ENCODE data around the gene ATP2C1.

ATP2C1 gene

DNA sequence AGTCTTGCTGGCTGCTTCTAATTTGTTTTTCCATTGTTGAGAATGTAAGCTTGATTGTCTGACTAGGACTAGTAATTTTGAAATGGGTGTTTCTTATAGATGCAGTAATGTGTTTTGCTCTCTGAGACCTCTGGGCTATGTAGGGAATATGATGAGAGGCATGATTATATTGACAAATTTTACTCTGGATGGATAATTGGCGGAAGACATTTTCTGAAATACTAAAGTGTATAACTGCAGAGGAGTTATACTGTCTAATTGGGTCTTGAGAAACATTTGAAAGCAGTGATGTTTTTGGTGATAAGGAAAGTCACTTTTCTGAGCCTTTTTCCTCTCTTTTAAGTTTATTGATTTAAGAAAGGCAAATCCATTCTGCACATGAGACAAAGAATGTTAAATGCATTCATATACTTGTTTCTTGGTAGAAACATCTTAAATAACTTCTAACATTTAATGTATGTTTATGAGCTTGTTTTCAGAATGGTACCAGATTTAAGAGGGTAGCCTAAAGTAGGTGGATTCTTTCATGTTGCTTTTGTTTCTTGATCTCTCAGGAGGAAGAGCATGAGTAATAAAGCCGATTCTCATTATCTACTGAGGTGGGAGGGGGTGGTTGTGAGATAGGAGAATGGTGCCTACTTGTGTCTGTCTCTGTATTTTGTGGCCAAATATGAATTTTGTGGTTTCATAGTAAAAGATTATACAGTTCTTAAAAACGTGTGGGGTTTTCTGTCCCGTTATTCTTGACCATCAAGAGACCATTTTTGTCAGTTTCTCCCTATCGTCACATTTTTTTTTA is 2.0 kb downstream of the ATP2C1 start:
- peak; percentile 24 for DNase-seq

DNA sequence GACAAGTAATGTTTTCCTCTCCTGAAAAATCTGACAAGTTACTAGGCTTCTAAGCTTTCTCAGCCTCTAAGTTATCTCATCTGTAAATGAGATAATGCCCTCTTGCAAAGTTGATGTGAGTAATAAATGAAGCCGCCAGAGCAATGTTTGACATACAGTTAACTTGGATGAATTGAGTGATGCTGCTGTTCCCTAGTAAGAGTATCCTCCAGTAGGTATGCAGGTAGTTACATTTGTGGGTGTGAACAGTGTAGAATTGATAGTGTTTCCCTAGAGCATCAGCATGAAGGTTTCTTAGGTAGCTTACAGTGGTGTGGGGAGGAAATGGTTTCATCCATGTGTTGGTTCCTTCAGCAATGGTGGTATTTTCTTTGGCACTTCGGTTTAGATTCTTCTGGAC is 3.4 kb downstream of the ATP2C1 start:
- DNase-seq, result no peak

- no peak for DNase-seq
Measured at GRCh38 chr3:130900959-130901358, 7.1 kb downstream of the ATP2C1 start.

DNA sequence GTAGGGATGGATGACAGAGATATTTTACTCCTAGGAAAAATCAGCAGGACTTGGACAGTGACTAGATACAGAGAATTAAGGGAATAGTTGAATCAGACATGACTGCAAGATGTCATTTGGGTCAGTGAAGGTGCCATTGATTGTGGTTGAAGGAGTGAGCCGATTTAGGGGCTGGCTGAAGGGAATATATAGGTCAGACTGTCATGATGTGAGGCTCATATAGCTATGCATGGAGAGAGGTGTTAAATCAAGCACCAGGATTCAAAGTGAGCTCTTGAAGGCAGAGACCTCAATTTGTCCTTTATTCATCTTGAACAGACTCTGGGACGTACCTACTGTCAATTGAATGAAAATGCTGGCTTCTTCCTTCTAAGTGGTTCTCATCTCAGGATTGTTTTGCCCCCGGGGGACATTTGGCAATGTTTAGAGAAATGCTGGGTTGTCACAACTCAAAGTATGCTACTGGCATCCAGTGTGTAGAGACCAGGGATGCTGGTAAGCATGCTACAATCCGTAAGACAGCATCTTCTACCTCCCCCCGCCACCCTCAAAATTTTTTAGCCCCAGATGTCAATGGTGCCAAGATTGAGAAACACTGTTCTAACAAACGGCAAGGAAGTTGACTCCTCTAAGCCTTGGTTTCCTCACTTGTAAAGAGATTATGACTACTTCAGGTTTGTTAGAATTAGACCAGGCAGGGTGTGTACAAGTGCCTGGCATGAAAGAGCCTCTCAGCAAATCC is 7.8 kb downstream of the ATP2C1 start:
- no peak for DNase-seq

- no peak for DNase-seq
Measured at GRCh38 chr3:130903412-130903908, 9.6 kb downstream of the ATP2C1 start.

DNA sequence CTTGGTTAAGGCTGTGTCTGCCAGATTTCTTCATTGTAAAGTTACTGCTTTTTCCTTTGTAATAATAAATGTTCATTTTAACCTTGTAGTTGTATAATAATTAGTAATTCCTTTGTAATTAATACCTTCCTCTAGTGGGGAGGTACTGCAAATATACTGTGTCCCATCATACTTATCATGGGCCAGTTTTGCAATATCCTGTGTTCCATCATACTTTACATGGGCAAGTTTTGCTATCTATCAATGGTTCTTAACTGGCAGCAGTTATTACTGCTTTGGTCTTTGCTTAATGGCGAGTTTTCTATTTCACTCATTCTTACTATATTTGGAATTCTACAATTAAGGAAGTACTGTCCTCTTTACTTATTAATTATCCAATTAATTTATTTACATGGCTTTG is 10.6 kb downstream of the ATP2C1 start:
- no peak for DNase-seq

DNA sequence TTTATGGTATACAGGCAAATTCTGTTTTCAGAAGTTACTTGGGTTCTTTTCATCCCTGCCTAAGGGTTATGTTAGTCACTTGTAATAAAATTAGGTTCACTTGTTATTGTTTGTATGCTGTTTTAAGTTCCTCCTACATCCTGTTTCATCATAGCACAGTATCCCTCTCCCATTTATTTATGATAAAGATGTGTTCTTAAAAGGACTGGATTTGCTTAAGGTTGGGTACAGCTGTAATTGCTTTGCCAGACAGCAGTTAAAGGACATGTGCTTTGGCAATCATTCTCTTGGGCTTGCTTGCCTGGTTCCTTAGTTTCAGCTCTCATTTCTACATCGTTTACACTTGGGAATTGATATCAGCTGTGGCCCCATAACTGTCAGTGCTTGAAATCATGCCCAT is 11.7 kb downstream of the ATP2C1 start:
- no peak for DNase-seq

DNA sequence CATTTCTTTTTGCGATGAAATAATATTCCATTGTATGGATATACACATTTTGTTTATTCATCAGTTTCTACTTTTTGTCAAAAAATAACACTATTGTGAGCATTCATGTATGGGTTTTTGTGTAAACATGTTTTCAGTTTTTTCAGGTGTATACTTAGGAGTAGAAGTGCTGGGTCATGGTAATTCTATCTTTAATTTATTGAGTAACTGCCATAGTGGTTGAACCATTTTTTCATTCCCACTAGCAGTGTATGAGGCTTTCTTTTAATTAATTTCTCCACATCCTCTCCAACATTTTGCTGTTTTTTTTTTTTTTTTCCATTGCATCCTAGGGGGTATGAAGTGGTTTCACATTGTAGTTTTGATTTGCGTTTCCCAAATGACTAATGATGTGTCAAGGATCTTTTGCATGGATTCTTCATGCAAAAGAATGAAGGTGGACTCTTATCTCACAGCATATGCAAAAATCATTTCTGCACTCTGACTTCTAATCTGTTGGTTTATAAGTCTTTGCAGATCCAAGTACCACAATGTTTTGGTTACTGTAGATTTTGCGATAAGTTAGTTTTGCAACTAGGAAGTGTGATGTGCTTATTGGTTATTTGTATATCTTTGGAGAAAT is 12.6 kb downstream of the ATP2C1 start:
- no peak for DNase-seq

- DNase-seq, result no peak
Measured at GRCh38 chr3:130907500-130907899, 13.6 kb downstream of the ATP2C1 start.

GRCh38 chr3:130907966-130908365 is 14.1 kb downstream of the ATP2C1 start:
- no peak for DNase-seq

DNA sequence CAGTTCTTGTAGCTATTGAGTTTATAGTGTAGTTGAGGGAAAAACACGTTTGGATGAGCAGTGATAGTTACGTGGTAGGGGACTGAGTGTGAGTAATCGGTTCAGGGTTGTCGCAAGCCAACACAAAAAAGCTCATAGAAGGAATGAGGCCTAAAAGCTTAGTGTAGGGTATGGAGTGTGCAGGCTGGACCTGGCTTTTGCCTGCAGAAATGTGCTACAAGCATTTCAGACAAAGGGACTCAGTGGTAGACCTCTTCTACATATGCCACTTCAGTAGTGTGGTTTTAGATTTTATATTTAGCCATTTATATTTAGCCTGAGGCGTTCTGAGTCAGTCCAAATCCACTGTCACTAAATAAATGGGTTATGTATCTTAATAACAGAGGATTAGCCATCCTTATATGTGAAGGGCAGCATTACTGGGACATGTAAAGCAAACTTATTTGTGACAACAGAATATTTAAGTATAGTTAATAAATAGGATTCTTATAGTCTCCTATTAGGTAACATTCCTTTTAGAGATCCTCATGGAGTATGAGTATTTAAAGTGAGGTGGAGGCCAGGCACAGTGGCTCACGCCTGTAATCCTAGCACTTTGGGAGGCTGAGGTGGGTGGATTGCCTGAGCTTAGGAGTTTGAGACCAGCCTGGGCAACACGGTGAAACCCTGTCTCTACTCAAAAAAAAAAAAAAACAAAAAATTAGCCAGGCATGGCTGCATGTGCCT is 21.8 kb downstream of the ATP2C1 start:
- DNase-seq, result no peak

DNA sequence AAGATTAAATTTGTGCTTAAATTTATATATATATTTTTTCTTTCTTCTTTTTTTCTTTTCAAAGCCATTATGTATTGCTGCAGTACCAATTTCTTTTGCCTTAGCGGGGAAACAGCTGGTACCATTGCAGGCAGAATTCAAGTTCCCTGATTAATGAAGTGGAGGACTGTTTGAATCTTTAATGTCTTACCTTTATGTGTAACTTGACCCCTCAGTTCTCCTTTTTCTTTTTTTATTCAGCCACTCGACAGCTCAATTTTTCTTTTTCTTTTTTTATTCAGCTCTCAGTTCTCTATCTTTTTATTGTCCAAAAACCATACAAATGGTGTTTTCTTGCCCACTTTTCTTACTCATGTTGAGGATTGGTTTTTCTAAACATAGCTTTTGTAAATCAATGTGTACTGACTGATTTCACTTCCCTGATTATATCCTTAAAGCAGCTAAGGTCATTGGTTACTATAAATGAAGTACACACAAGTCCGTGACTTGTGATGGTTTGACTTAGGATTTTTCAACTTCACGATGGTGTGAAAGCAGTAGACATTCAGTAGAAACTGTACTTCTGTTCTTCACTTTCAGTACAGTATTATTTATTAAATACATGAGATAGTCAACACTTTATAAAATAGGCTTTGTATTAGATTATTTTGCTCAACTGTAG is 22.8 kb downstream of the ATP2C1 start:
- no peak for DNase-seq

DNA sequence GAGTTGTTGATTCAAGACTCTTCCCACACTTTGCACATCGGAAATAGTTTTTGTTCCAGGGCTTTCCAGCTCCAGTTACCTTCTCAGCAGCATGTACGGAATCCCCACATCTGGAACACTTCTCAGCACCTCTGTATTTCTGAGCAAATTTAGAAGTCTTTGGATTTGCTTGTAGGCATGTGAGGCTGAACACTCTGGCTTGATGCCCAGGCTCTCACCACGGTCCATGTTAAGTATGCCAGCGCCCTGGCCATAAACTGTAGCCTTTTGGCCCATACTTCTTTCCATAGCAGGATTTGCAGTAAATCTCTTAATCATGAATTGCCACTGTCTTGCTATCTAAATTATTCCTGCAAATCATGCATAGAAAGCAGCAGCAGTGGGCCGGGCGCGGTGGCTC is 24.4 kb downstream of the ATP2C1 start:
- no peak for DNase-seq

GRCh38 chr3:130925628-130926027 is 31.7 kb downstream of the ATP2C1 start:
- peak; percentile 4 for DNase-seq

DNA sequence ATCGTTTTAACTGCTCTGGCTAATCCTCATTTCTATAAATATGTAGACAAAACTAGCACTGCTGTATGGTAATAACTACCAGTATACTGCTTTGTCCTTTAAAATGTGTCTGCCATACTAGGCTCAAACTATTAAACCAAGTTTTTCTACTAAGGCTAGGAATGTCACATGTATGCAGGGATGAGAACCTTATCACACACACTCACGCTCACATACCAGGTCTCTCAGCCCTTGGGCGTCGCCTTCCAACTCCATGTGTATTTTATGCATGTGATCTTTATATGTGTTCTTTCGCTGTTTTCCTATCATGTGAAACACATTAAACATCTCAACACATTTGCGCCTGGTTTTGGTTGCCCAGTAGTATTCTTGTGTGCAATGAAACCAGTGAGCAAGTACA is 32.6 kb downstream of the ATP2C1 start:
- no peak for DNase-seq

DNA sequence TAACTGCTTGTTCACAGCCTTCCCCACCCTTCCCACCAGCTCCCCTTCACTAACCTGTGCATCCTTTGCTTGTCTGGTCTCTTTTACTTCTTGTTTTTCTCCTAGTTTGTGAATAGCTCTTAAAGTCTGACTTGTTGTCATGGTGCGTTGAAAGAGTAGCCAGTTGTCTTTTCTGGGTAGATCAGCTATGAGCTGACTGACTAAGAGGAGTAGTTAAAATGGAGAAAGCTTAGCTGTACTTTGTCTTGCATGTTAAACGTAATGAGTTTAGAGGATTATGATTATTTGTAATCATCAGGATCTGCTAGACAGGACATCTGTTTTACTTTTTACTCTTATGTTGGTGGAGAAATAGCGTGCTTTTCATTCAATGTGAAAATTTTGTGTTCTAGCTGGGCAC is 35.9 kb downstream of the ATP2C1 start:
- DNase-seq, result no peak

DNA sequence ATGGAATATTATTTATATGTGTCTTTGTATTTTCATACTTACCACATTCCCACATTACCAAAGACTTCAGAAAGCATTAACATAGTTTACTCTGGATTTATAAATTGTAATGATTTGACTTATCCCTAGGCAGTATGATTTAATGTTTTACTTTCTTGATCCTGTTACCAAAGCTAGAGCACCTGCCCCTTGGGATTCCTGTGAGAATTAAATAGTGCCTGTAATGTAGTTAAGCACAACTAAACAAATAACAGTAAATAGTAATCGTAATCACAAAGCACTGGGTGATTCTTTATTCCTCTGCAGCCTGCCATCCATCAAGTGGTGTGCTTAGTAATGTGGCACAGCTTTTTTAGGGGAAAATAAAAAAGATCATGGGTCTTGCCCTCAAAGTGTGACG is 39.1 kb downstream of the ATP2C1 start:
- DNase-seq, result no peak

DNA sequence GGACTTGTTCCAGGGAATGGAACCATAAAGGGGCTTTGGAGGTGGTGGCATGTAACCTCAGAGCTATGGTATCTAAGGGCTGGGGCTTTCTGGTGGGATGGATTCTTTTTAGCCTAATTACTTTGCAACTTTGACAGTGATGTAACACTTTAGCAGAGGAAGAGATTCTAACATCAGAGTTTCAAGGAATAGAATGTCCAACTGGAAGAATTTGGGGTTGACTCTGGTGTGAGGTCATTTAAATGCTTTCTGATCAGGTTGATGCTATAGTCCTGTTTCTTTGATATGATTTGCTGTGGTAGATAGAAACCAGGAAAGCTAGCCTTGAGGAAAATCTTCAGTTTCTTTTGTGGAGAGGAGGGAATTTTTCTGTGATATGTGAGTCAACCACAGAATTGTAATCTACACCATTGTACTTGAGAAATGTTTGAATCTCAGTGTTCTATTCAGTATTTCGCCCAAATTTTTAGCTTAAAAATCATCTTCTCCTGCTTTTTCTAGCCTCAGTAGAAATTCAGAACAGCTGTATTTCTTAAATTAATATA is 40.0 kb downstream of the ATP2C1 start:
- DNase-seq, result no peak

- no peak for DNase-seq
Measured at GRCh38 chr3:130934442-130935089, 40.7 kb downstream of the ATP2C1 start.

DNA sequence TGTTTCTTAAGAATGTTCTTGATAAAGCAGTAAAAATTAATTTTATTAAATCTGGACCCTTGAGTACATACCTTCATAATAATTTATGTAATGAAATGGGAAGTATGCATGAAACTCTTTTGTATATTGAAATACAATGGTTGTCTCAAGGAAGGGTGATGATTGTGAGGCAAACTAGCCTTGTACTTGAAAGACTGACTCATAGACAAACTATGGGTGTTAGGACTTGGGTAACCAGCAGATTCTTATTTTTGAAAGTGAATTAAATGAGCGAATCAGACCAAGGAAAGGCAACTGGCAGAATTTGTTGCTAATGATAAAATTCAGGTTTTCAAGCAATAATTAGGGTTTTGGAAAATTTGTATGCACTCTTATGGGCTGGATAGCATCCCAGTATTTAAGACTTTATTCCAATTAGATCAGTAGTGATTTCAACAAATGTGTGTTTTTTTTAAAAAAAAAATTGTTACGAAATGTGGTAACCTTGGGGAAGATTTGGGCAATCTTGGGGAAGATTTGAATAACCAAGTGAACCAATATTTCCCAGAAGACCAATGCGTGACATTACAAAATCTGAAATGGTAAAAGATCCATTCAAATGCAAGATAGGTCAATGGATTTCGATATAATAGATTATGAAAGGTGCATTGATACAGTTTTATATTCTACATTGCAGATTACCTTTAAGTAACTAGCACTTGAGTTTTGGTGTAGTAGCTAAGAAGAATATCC is 42.0 kb downstream of the ATP2C1 start:
- no peak for DNase-seq

DNA sequence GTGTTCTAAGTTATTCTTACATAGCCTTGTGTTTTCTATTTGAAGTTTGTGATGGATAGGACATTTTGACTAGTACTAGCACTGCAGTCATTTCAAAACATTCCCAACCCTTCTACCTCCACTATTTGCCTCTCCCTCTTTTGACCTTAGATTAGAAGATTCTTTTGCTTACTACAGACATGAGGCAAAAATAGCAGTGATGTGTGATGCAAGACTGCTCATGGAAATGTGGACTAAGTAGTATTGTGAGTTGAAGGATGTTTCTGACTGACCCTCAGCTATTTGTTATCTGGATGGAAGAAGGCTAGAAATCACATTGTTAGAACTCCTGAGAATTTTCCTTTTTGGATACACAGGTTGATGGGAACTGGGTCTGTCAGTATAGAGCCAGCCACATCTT is 45.9 kb downstream of the ATP2C1 start:
- no peak for DNase-seq
